H9 (cell line): Measurements from ENCODE around the gene RFPL3. TPM values are rescaled to one million over a fixed set of nuclear protein-coding genes. Genes with fewer than 3 reads are reported as not detected.

ENCODE experiments used
- DNase-seq: peaks from one replicate; pipeline ENCODE4 v3.0.0-alpha.2; 2017
- H2AFZ ChIP-seq: one replicate; pipeline ENCODE4 v1.6.1; 2013; ENCODE audit warnings: mild to moderate bottlenecking, low read length, control low read depth, moderate library complexity
- H2AK5ac ChIP-seq: 2 replicates; pipeline ENCODE4 v1.6.1; 2013; ENCODE audit warnings: low read length, control low read depth, mixed read lengths; ENCODE audit not compliant: insufficient read length
- H2BK120ac ChIP-seq: one replicate; pipeline ENCODE4 v1.6.1; 2013; ENCODE audit warnings: low read depth, mild to moderate bottlenecking, low read length, control low read depth, inconsistent platforms; ENCODE audit not compliant: poor library complexity, severe bottlenecking
- H2BK12ac ChIP-seq: 2 replicates; pipeline ENCODE4 v1.6.1; 2013; ENCODE audit warnings: low read length, control low read depth, mixed read lengths, low read depth; ENCODE audit not compliant: insufficient read length
- H2BK15ac ChIP-seq: 2 replicates; pipeline ENCODE4 v1.6.1; 2013; ENCODE audit warnings: low read depth, low read length, control low read depth
- H2BK20ac ChIP-seq: one replicate; pipeline ENCODE4 v1.6.1; 2013; ENCODE audit warnings: low read depth, mild to moderate bottlenecking, low read length, control low read depth, inconsistent platforms; ENCODE audit not compliant: poor library complexity, severe bottlenecking
- H2BK5ac ChIP-seq: 2 replicates; pipeline ENCODE4 v1.6.1; 2013; ENCODE audit warnings: low read length, control low read depth, mixed read lengths; ENCODE audit not compliant: insufficient read length
- H3K14ac ChIP-seq: 2 replicates; pipeline ENCODE4 v1.6.1; 2013; ENCODE audit warnings: low read length, control low read depth; ENCODE audit not compliant: insufficient read depth
- H3K18ac ChIP-seq: 2 replicates; pipeline ENCODE4 v1.6.1; 2013; ENCODE audit warnings: low read depth, mild to moderate bottlenecking, mixed read lengths, low read length, control low read depth; ENCODE audit not compliant: insufficient read length
- H3K23ac ChIP-seq: 2 replicates; pipeline ENCODE4 v1.6.1; 2013; ENCODE audit warnings: low read length, control low read depth, mixed read lengths, low read depth; ENCODE audit not compliant: insufficient read length
- H3K23me2 ChIP-seq: 2 replicates; pipeline ENCODE4 v1.6.1; 2013; ENCODE audit warnings: low read depth, mild to moderate bottlenecking, mixed read lengths, low read length, control low read depth; ENCODE audit not compliant: insufficient read length, poor library complexity, severe bottlenecking
- H3K27ac ChIP-seq: 2 replicates; pipeline ENCODE4 v1.5.1; 2013; ENCODE audit warnings: low read length, control low read depth, mixed read lengths, low read depth; ENCODE audit not compliant: insufficient read length
- H3K27me3 ChIP-seq: 2 replicates; pipeline ENCODE4 v1.6.1; 2013; ENCODE audit warnings: low read length, control low read depth, inconsistent platforms; ENCODE audit not compliant: insufficient read depth
- H3K4ac ChIP-seq: 2 replicates; pipeline ENCODE4 v1.6.1; 2013; ENCODE audit warnings: low read depth, mild to moderate bottlenecking, control low read depth, inconsistent platforms, low read length, moderate library complexity
- H3K4me1 ChIP-seq: 2 replicates; pipeline ENCODE4 v1.6.1; 2013; ENCODE audit warnings: low read length, control low read depth, inconsistent platforms; ENCODE audit not compliant: insufficient read depth
- H3K4me2 ChIP-seq: 2 replicates; pipeline ENCODE4 v1.6.1; 2013; ENCODE audit warnings: low read length, control low read depth, mixed read lengths; ENCODE audit not compliant: insufficient read length, insufficient read depth
- H3K56ac ChIP-seq: 2 replicates; pipeline ENCODE4 v1.6.1; 2013; ENCODE audit warnings: low read depth, mild to moderate bottlenecking, mixed read lengths, low read length, control low read depth; ENCODE audit not compliant: insufficient read length
- H3K79me1 ChIP-seq: 2 replicates; pipeline ENCODE4 v1.6.1; 2013; ENCODE audit warnings: low read depth, mild to moderate bottlenecking, moderate library complexity, low read length, control low read depth, inconsistent platforms; ENCODE audit not compliant: insufficient read depth, poor library complexity, severe bottlenecking
- H3K79me2 ChIP-seq: 2 replicates; pipeline ENCODE4 v1.6.1; 2013; ENCODE audit warnings: low read length, control low read depth, inconsistent platforms; ENCODE audit not compliant: insufficient read depth
- H3K9ac ChIP-seq: 2 replicates; pipeline ENCODE4 v1.6.1; 2013; ENCODE audit warnings: low read length, control low read depth, mixed read lengths; ENCODE audit not compliant: insufficient read length; ENCODE audit errors: extremely low read depth
- H3K9me3 ChIP-seq: one replicate; pipeline ENCODE4 v1.6.1; 2013; ENCODE audit warnings: low read depth, low read length, inconsistent platforms; ENCODE audit not compliant: control insufficient read depth
- H3T11ph ChIP-seq: one replicate; pipeline ENCODE4 v1.6.1; 2013; ENCODE audit warnings: mild to moderate bottlenecking, low read length, control low read depth, inconsistent platforms
- H4K20me1 ChIP-seq: one replicate; pipeline ENCODE4 v1.6.1; 2013; ENCODE audit not compliant: control insufficient read depth, insufficient read length, insufficient read depth
- H4K5ac ChIP-seq: 2 replicates; pipeline ENCODE4 v1.6.1; 2013; ENCODE audit warnings: low read depth, mild to moderate bottlenecking, mixed read lengths, low read length, control low read depth; ENCODE audit not compliant: insufficient read length
- H4K8ac ChIP-seq: replicated peaks from 2 replicates; pipeline ENCODE4 v1.6.1; 2013; ENCODE audit warnings: low read length, control low read depth, mixed read lengths, low read depth; ENCODE audit not compliant: insufficient read length
- H4K91ac ChIP-seq: 2 replicates; pipeline ENCODE4 v1.6.1; 2013; ENCODE audit warnings: low read depth, mild to moderate bottlenecking, moderate library complexity, mixed read lengths, low read length, control low read depth; ENCODE audit not compliant: insufficient read length
- H3K27ac Mint-ChIP-seq, 3 experiments: 2 replicates in 2 of 3; 3 replicates in 1 of 3; pipeline ENCODE4 v1.8.0; 2020 to 2021; ENCODE audit warnings: mixed read lengths in 3 of 3, mild to moderate bottlenecking in 1 of 3, moderate library complexity in 1 of 3
- H3K27me3 Mint-ChIP-seq: 2 replicates; pipeline ENCODE4 v1.8.0; 2021; ENCODE audit warnings: low read depth, mild to moderate bottlenecking, moderate library complexity, mixed read lengths
- H3K36me3 Mint-ChIP-seq, 3 experiments: 2 replicates in 2 of 3; 3 replicates in 1 of 3; pipeline ENCODE4 v1.8.0; 2020 to 2021; ENCODE audit warnings: low read depth in 3 of 3, mixed read lengths in 3 of 3; ENCODE audit not compliant: insufficient read depth in 1 of 3
- H3K4me1 Mint-ChIP-seq, 2 experiments: 2 replicates each; pipeline ENCODE4 v1.8.0; 2020; ENCODE audit warnings: mixed read lengths in 2 of 2
- H3K4me3 Mint-ChIP-seq, 2 experiments: 2 replicates in 1 of 2; 3 replicates in 1 of 2; pipeline ENCODE4 v1.8.0; 2020 to 2021; ENCODE audit warnings: mild to moderate bottlenecking in 2 of 2, mixed read lengths in 2 of 2, moderate library complexity in 1 of 2
- H3K9me3 Mint-ChIP-seq, 2 experiments: 2 replicates in 1 of 2; 3 replicates in 1 of 2; pipeline ENCODE4 v1.8.0; 2020; ENCODE audit warnings: mild to moderate bottlenecking in 2 of 2, mixed read lengths in 2 of 2, moderate library complexity in 1 of 2
- CTCF ChIP-seq: fragments of 200-600 bp; sonication (generic); conservative IDR thresholded peaks from 3 replicates; pipeline ENCODE4 v1.8.0; 2021; ENCODE audit warnings: antibody characterized with exemption, mild to moderate bottlenecking
- WGBS: extraction: QIAGEN DNeasy Blood & Tissue Kit; methylation state at CpG from one replicate; pipeline ENCODE4 v1.1.7; 2013; ENCODE audit warnings: missing lambda C conversion rate, low lambda C conversion rate, mixed read lengths; ENCODE audit not compliant: insufficient read length; ENCODE audit errors: extremely low coverage; 5-methylcytosine and 5-hydroxymethylcytosine counted together
- total RNA-seq: library from RNA; stranded (reverse); gene quantifications from 2 replicates; pipeline ENCODE4 v1.2.1, GENCODE V29; 2021

Gene RFPL3
- total RNA-seq, 1 experiment from 2014 or later = not detected

- no peak overlapping the region for H3K9ac ChIP-seq
- H2BK15ac ChIP-seq = no peak overlapping the region
- H3K4me1 ChIP-seq = no peaks in the 10 kb centered on the region
- H3K23me2 ChIP-seq = no peaks in the 10 kb centered on the region
- no peak for TF ChIP-seq CTCF
- no peak overlapping the region for H4K8ac ChIP-seq
- H3K18ac ChIP-seq = no peak overlapping the region
- H4K91ac ChIP-seq = no peak overlapping the region
- H3K4ac ChIP-seq = no peak overlapping the region
- H2AK5ac ChIP-seq = no peak overlapping the region
- no peaks in the 10 kb centered on the region for H3K27me3 Mint-ChIP-seq
- H3T11ph ChIP-seq = no peak overlapping the region
- H3K79me2 ChIP-seq = no peaks in the 10 kb centered on the region
- no peak overlapping the region for H3K23ac ChIP-seq
- no peaks in the 10 kb centered on the region for H3K9me3 ChIP-seq
- no peak overlapping the region for H2BK120ac ChIP-seq
- H3K27me3 ChIP-seq = no peaks in the 10 kb centered on the region
- no peak for DNase-seq
- H3K56ac ChIP-seq = no peak overlapping the region
- H3K27ac Mint-ChIP-seq = no peak overlapping the region
- H3K4me2 ChIP-seq = no peak overlapping the region
- H3K79me1 ChIP-seq = no peaks in the 10 kb centered on the region
- WGBS = no CpG with 5 or more reads among the region's 4 CpGs
- no peaks in the 10 kb centered on the region for H3K4me1 Mint-ChIP-seq
- H2BK20ac ChIP-seq = no peak overlapping the region
- no peak overlapping the region for H2BK12ac ChIP-seq
- no peaks in the 10 kb centered on the region for H4K20me1 ChIP-seq
- H2AFZ ChIP-seq = no peak overlapping the region
- H3K9me3 Mint-ChIP-seq = no peaks in the 10 kb centered on the region
- no peak overlapping the region for H3K27ac ChIP-seq
- no peak overlapping the region for H3K4me3 Mint-ChIP-seq
- H3K14ac ChIP-seq = no peak overlapping the region
- H2BK5ac ChIP-seq = no peak overlapping the region
- H4K5ac ChIP-seq = no peak overlapping the region
- H3K36me3 Mint-ChIP-seq = peaks cover 26 to 79% (median 76%) of the 10 kb centered on the region in 3 experiments; a peak in 6 of 7 replicates
These were observed 43.8 kb downstream of the RFPL3 start for GRCh38 chr22:32401486-32401885.
